Testis (tissue), 2 donors: Measurements from ENCODE around the gene CCDC89.
"Not testable (repeated sequence)": the region's sequence is repeated elsewhere in the genome, so short reads cannot be mapped to it uniquely, and the experiment has no call there.

Source experiments
- POLR2A ChIP-seq: fragments of 450-650 bp; IDR thresholded peaks from one replicate; pipeline ENCODE4 v1.6.1; 2017; ENCODE audit warnings: antibody characterized with exemption, mild to moderate bottlenecking, moderate library complexity
- TF ChIP-seq, protein P1 (sequence below), 3 experiments: fragments of 450-650 bp in 2 of 3; fragments of 200-600 bp in 1 of 3; sonication (generic) in 1 of 3; IDR thresholded peaks; one replicate each; pipeline ENCODE4 v1.5.1; 2016 to 2019; ENCODE audit warnings: antibody characterized with exemption in 3 of 3, mild to moderate bottlenecking in 2 of 3, moderate library complexity in 1 of 3

DNA sequence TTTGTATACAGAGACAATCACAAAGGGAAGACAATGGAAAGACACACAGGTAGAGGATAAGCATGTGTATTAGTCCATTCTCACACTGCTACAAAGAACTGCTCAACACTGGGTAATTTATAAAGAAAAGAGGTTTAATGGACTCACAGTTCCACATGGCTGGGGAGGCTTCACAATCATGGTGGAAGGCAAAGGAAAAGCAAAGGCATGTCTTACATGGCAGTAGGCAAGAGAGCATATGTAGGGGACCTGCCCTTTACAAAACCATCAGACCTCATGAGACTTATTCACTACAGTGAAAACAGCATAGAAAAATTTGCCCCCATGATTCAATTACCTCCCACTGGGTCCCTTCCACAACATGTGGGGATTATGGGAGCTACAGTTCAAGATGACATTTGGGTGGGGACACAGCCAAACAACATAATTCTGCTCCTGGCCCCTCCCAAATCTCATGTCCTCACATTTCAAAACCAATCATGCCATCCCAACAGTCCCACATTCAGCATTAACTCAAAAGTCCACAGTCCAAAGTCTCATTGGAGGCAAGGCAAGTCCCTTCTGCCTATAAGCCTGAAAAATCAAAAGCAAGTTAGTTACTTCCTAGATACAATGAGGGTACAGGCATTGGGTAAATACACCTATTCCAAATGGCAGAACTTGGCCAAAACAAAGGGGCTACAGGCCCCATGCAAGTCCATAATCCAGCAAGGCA, 14.9 kb downstream of the CCDC89 start:
- TF ChIP-seq, protein P1, sequence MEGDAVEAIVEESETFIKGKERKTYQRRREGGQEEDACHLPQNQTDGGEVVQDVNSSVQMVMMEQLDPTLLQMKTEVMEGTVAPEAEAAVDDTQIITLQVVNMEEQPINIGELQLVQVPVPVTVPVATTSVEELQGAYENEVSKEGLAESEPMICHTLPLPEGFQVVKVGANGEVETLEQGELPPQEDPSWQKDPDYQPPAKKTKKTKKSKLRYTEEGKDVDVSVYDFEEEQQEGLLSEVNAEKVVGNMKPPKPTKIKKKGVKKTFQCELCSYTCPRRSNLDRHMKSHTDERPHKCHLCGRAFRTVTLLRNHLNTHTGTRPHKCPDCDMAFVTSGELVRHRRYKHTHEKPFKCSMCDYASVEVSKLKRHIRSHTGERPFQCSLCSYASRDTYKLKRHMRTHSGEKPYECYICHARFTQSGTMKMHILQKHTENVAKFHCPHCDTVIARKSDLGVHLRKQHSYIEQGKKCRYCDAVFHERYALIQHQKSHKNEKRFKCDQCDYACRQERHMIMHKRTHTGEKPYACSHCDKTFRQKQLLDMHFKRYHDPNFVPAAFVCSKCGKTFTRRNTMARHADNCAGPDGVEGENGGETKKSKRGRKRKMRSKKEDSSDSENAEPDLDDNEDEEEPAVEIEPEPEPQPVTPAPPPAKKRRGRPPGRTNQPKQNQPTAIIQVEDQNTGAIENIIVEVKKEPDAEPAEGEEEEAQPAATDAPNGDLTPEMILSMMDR (IDR thresholded peaks at IDR 0.05), result not testable (repeated sequence)
- TF ChIP-seq POLR2A, result not testable (repeated sequence)
